Measurements from ENCODE around the gene HRG.

Gene HRG

DNA sequence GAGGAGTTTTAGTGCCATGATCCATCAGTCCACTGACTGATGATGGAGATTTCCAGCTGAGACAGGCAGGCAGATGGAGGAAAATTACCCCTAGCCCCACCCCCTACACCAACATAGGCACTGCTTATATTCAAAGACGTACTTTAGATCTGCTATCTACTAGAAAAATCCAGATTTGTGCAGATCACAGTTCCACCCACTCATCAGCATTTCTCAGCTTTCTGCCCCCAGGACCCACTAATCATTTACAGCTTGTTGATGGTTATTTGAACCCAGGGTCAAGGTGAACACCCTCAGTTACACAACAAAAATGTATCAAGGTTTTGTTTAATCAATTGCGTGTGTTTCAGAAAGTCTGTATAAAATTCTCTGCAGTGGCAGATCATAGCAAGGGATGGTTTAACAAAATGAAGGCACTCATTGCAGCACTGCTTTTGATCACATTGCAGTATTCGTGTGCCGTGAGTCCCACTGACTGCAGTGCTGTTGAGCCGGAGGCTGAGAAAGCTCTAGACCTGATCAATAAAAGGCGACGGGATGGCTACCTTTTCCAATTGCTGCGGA, at the start of gene HRG:
Gene HRG (plus strand): TSS at position 390 of the 564 bp plus-strand sequence. CDS start 18 bp downstream, at position 408.
- no peak within 1 kb of the TSS for H3K4me3 ChIP-seq (ENCODE audit: low read depth, low read length)

DNA sequence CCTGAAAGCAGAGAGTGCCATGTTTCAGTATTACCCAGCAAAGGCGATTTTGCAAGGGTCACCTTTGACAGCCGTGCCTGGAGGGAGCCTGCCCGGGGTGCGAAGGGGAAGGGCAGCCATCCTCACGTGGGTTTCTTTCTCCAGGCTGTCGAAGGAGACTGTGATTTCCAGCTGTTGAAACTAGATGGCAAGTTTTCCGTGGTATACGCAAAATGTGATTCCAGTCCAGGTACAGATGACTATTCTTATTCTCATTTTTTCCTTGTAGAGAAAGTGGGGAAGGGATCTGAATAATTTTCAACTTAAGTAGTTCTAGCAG, 49.6 kb upstream of the HRG start:
- no peak overlapping the region for H3K4me3 ChIP-seq (ENCODE audit: low read depth, low read length)
- no peak for TF ChIP-seq CTCF (IDR thresholded peaks at IDR 0.05; ENCODE audit: low read depth, low read length)

More for the DNA sequence above, at the start of gene HRG:
- TF ChIP-seq CTCF (IDR thresholded peaks at IDR 0.05; ENCODE audit: low read depth, low read length), result no peak

GRCh38 chr3:186617036-186617946, 48.5 kb upstream of the HRG start:
- H3K4me3 ChIP-seq (ENCODE audit: low read depth, low read length), result no peak overlapping the region
- peak; percentile 70 for TF ChIP-seq CTCF (IDR thresholded peaks at IDR 0.05; ENCODE audit: low read depth, low read length)

DNA sequence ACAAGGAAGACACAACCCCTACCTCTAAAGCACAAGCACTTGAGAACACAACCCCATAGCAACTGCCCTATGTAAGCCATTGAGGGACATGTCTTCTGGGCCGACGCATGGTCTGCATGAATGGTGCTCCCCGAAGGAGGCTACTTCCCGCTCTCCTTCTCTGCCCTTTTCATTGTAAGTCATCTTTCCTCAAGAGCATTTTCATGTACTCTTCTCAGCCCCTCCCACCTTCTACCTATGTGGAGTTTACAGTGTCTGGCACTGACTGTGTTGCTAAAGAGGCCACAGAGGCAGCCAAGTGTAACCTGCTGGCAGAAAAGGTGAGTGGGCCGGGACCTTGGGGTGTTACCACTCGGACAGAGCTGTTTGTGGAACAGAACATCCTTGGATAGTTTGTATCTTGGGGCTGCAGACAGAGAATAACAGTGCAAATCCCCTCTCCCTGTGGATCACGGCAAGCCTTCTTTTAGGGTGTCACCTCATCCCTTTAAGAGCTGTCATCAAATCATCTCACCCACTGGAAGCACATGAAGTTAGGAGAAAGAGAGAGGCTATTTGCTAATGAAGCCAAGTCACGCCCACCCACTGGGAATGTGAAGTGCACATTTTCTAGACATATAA, 47.4 kb upstream of the HRG start:
- no peak overlapping the region for H3K4me3 ChIP-seq (ENCODE audit: low read depth, low read length)
- TF ChIP-seq CTCF (IDR thresholded peaks at IDR 0.05; ENCODE audit: low read depth, low read length), result no peak

DNA sequence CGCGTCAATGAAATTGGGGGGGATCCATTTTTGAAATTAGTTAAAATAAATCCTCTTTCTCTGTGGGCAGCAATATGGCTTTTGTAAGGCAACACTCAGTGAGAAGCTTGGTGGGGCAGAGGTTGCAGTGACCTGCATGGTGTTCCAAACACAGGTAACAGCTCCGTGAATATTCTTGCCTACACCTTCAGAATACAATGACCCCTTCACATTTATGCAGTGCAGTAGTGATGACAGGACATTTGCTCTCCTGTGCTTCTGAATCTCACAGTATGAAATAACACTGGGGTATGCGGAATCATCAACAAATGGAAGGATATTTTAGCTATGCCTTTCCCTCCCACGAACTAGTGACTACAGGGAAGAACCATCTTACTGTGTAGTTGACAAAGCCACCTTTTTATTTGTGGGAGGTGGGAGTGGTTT, 46.0 kb upstream of the HRG start:
- no peak for TF ChIP-seq CTCF (IDR thresholded peaks at IDR 0.05; ENCODE audit: low read depth, low read length)

DNA sequence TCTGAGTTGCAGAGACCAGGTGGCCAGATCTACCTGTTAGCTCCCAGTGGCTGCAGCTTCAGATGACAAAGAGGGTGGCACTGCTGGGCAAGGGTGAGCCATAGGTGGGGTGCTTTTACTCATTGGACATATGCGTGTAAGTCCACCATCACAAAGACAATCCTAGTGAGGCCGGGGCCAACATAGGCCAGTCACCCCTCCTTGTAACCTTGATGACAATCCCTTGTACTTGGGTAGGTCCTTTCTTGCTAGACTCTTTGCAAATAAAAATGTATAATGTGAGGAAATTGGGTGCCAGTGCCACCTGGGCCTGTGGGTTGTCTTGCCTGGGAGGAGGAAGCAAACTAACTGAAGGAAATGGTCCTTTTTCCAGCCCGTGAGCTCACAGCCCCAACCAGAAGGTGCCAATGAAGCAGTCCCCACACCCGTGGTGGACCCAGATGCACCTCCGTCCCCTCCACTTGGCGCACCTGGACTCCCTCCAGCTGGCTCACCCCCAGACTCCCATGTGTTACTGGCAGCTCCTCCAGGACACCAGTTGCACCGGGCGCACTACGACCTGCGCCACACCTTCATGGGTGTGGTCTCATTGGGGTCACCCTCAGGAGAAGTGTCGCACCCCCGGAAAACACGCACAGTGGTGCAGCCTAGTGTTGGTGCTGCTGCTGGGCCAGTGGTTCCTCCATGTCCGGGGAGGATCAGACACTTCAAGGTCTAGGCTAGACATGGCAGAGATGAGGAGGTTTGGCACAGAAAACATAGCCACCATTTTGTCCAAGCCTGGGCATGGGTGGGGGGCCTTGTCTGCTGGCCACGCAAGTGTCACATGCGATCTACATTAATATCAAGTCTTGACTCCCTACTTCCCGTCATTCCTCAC, 45.4 kb upstream of the HRG start:
- H3K4me3 ChIP-seq (ENCODE audit: low read depth, low read length), result no peak overlapping the region

More for the DNA sequence above, 46.0 kb upstream of the HRG start:
- H3K4me3 ChIP-seq (ENCODE audit: low read depth, low read length), result no peak overlapping the region

More for the DNA sequence above, 45.4 kb upstream of the HRG start:
- TF ChIP-seq CTCF (IDR thresholded peaks at IDR 0.05; ENCODE audit: low read depth, low read length), result no peak

Measured in WI38 (cell line).